ENCODE measurements around the gene ZNF628. TPM values are rescaled to one million over a fixed set of nuclear protein-coding genes. Genes with fewer than 3 reads are reported as not detected.

ZNF628 gene
- total and polyA plus RNA-seq, 2 donors (not counting 1 experiment from before 2014, with no cell fraction given) = 13.3 to 18.3 TPM

GRCh38 chr19:55468054-55468393 is 8.4 kb upstream of the ZNF628 start:
- Histone ChIP-seq H3K27me3 (replicated peaks in 1 of 4; ENCODE audit: control extremely low read depth in 1 of 4, control insufficient read depth in 3 of 4, insufficient read depth in 4 of 4, low read length in 3 of 4) (no peaks in the 10 kb centered on the region), H2AFZ (ENCODE audit: insufficient read depth, low read depth, low read length, poor library complexity, severe bottlenecking) (peak overlapping the region; percentile 62), H3K9ac (ENCODE audit: low read length) (no peak overlapping the region), H4K20me1 (ENCODE audit: control insufficient read depth, insufficient read depth, low read length, poor library complexity, severe bottlenecking) (no peaks in the 10 kb centered on the region), H3K27ac (ENCODE audit: low read length in 2 of 2) (no peak overlapping the region), H3K9me3 (ENCODE audit: control extremely low read depth in 1 of 3, control insufficient read depth in 2 of 3, insufficient read depth in 1 of 3, low read length in 2 of 3) (no peaks in the 10 kb centered on the region), H3K4me2 (replicated peaks; ENCODE audit: low read depth, low read length, poor library complexity, severe bottlenecking) (peak overlapping the region; percentile 53), H3K4me1 (ENCODE audit: control insufficient read depth in 2 of 2, insufficient read depth in 2 of 2, low read length in 2 of 2) (peaks cover 4 to 6% of the 10 kb centered on the region in 2 donors), H3K79me2 (ENCODE audit: control insufficient read depth, insufficient read depth, low read length) (no peaks in the 10 kb centered on the region), H3K36me3 (replicated peaks in 1 of 2; ENCODE audit: control extremely low read depth in 1 of 2, control insufficient read depth in 1 of 2, extremely low read depth in 1 of 2, insufficient read depth in 2 of 2, low read length in 1 of 2) (no peaks in the 10 kb centered on the region), H3K4me3 (ENCODE audit: control extremely low read depth in 1 of 5, extremely low read depth in 1 of 5, insufficient read depth in 1 of 5, low read depth in 2 of 5, low read length in 4 of 5) (no peak overlapping the region)
- 0% methylated on average over 1 of the region's 4 CpGs for WGBS (ENCODE audit: insufficient coverage)
- Mint-ChIP-seq H3K4me3 (no peak overlapping the region), H3K27ac (no peak overlapping the region), H3K27me3 (no peaks in the 10 kb centered on the region), H3K4me1 (peaks cover 6% of the 10 kb centered on the region), H3K9me3 (ENCODE audit: insufficient read depth) (no peaks in the 10 kb centered on the region)
- no peak for DNase-seq
- no peak for TF ChIP-seq EZH2 (IDR thresholded peaks at IDR 0.05; ENCODE audit: borderline replicate concordance, insufficient read depth, low read depth, low read length, poor library complexity, severe bottlenecking)
- TF ChIP-seq CTCF (IDR thresholded peaks at IDR 0.05) = peak; percentile 54
- intact Hi-C loops (cut with micrococcal nuclease) = loop anchor here (1.0 kb wide), 1 partner anchor 163 kb away; no protein-coding TSS in a partner anchor
- ChIA-PET POLR2A (interaction anchor here (0.7 to 1.6 kb wide), 2 partner anchors 9 to 27 kb away, joined by 5 to 10 read pairs; partner anchors contain the start of gene ZNF628), CTCF (interaction anchor here (0.6 to 4.1 kb wide), 23 partner anchors 9 to 327 kb away, joined by 3 to 70 read pairs (median 5); partner anchors contain the start of genes CCDC106, FIZ1, ZNF524 and ZNF628)
- no peak for ATAC-seq (ENCODE audit: low read depth)

GRCh38 chr19:55471266-55471665 is 5.2 kb upstream of the ZNF628 start:
- no peak overlapping the region for H3K27ac Mint-ChIP-seq
- no peaks in the 10 kb centered on the region for H3K27me3 ChIP-seq (replicated peaks in 1 of 4; ENCODE audit: control extremely low read depth in 1 of 4, control insufficient read depth in 3 of 4, insufficient read depth in 4 of 4, low read length in 3 of 4)
- no peaks in the 10 kb centered on the region for H3K9me3 ChIP-seq (ENCODE audit: control extremely low read depth in 1 of 3, control insufficient read depth in 2 of 3, insufficient read depth in 1 of 3, low read length in 2 of 3)
- no peak overlapping the region for H2AFZ ChIP-seq (ENCODE audit: insufficient read depth, low read depth, low read length, poor library complexity, severe bottlenecking)
- no peak overlapping the region for H3K9ac ChIP-seq (ENCODE audit: low read length)
- no peak overlapping the region for H3K4me2 ChIP-seq (replicated peaks; ENCODE audit: low read depth, low read length, poor library complexity, severe bottlenecking)
- H3K36me3 ChIP-seq (replicated peaks in 1 of 2; ENCODE audit: control extremely low read depth in 1 of 2, control insufficient read depth in 1 of 2, extremely low read depth in 1 of 2, insufficient read depth in 2 of 2, low read length in 1 of 2) = no peaks in the 10 kb centered on the region
- WGBS (ENCODE audit: insufficient coverage) = 93% methylated on average over 11 of the region's 13 CpGs
- H3K27me3 Mint-ChIP-seq = no peaks in the 10 kb centered on the region
- no peak for DNase-seq
- POLR2A ChIA-PET = no interaction called here
- H3K4me1 Mint-ChIP-seq = peaks cover 9% of the 10 kb centered on the region
- H3K4me3 ChIP-seq (ENCODE audit: control extremely low read depth in 1 of 5, extremely low read depth in 1 of 5, insufficient read depth in 1 of 5, low read depth in 2 of 5, low read length in 4 of 5) = no peak overlapping the region
- H4K20me1 ChIP-seq (ENCODE audit: control insufficient read depth, insufficient read depth, low read length, poor library complexity, severe bottlenecking) = no peaks in the 10 kb centered on the region
- H3K9me3 Mint-ChIP-seq (ENCODE audit: insufficient read depth) = no peaks in the 10 kb centered on the region
- peaks cover 9 to 13% of the 10 kb centered on the region in 2 donors for H3K4me1 ChIP-seq (ENCODE audit: control insufficient read depth in 2 of 2, insufficient read depth in 2 of 2, low read length in 2 of 2)
- intact Hi-C loops (cut with micrococcal nuclease) = no loop called here
- CTCF ChIA-PET = interaction anchor here (1.0 to 1.4 kb wide), 3 partner anchors 10 to 160 kb away, joined by 3 to 7 read pairs (median 3); partner anchors contain the start of gene ISOC2
- H3K4me3 Mint-ChIP-seq = no peak overlapping the region
- ATAC-seq (ENCODE audit: low read depth) = no peak
- no peak for TF ChIP-seq CTCF (IDR thresholded peaks at IDR 0.05)
- no peak for TF ChIP-seq EZH2 (IDR thresholded peaks at IDR 0.05; ENCODE audit: borderline replicate concordance, insufficient read depth, low read depth, low read length, poor library complexity, severe bottlenecking)
- no peaks in the 10 kb centered on the region for H3K79me2 ChIP-seq (ENCODE audit: control insufficient read depth, insufficient read depth, low read length)
- H3K27ac ChIP-seq (ENCODE audit: low read length in 2 of 2) = no peak overlapping the region
